Suppressor macrophage (primary cell): ENCODE results near the gene RTKN2.

Source experiments
- DNase-seq, 4 experiments: peaks; one replicate each; pipeline ENCODE4 v3.0.0-alpha.2; 2020 to 2022

The RTKN2 gene

DNA sequence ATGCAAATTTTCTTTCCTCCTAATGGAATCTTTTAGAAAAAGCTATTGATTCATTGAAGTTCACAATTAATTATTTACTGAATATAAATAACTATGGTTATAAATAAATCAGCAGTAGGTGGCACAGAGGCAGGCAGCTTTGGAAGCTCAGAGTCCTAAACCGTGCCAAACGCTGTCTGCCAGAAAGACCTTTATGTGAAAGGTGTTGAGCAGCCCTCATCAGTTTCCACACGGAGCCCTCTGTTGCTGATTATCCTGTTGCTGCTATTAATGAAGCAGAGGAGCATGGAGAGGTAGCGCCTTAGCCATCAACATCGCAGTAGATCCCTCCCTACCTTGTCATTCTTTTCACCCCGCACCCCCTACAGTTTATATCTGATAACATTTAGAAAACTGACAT is 51.0 kb downstream of the RTKN2 start:
- no peak for DNase-seq

DNA sequence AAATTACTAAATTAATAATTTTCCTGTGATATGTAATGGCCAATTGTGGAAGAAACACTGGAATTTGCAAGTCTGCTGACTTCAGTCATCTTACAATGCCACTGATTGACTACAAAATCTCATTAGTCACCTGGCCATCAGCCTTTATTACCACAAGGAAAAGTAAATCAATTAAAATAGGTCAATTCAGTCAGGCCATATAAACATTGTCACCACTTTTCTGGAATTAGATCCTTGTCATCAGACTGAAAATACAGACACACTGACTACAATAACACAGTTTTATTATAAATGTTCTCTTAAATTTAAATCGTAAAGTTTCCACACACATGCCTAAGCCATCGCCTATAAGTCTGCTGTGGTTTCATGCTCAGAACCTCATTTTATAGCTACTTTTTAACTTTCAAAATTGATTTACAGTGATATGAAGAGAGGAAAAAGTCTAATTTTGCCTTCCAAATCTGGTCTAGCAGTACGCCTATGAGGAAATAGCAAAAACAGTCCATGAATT is 54.2 kb downstream of the RTKN2 start:
- DNase-seq, result no peak

DNA sequence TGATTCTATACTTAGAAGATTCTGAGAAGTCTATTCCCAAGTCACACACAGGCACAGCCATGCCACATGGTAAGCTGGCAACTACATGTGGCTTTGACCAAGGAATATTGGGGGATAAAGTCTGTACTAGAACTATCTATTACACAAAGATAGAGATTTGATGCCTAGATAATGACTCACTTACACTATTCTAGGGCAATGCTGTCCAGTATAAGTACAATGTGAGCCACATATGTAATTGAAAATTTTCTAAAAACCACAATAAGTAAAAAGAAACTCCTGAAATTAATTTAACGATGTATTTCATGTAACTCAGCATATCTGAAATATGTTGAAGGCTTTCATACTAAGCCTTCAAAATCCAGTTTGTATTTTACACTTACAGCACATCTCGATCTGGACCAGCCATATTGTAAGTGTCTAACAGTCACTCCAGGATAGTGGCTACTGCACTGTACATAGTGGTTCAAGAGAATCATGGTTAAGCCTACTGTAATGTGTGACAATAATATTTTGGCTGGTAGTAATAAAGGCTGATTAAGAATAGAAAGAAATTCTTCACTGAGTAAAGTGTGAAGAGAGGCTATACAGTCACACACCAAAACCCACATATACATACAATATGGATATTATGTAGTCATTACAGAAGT is 62.8 kb downstream of the RTKN2 start:
- DNase-seq, result no peak

DNA sequence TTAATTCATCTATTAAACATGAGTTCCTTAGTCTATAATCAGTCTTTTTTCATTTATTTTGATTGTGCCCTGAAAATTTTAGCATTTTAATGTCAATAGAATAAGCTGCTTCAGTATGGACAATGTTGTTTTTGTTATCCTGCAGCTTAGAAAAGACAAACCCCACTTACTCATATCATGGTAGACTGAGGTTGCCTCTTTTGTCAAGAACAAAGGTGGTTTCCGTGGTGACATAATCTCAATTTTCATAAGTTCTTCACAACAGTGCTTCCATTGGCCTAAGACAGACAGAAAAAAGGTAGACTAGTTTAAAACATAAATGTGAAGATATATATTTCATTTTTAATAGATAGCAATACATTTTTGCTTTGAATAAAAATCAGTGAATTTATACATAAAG is 69.1 kb downstream of the RTKN2 start:
- no peak for DNase-seq

DNA sequence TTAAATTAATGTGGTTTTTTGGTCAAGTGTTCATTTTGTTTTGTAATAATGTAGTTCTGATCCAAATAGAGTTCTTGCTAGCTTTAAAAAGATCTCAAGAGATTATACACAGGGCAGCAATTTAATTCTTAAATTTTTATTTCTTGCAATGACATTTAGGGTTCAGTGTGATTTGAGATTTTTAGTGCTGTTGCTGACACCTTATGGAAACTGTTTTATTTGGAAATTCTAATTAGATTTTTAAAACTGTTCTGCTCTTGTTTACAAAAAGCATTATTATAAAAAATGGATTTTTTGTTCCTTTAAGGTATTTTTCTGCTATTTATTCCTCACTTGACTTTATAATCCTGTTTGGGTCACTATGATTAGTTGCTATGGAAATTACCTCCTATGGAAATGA is 72.1 kb downstream of the RTKN2 start:
- no peak for DNase-seq

DNA sequence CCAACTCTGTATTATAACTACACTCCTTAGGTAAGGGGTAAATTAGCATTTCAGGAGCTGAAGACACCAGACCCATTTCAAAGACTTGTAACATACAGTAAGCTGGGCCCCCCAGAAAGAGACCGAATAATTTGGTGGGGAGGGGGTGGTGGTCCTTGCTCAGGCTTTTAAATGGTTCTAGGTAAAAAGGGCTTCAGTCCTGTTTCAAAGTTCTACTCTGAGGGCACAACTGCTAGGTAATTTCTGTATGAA is 73.0 kb downstream of the RTKN2 start:
- no peak for DNase-seq

DNA sequence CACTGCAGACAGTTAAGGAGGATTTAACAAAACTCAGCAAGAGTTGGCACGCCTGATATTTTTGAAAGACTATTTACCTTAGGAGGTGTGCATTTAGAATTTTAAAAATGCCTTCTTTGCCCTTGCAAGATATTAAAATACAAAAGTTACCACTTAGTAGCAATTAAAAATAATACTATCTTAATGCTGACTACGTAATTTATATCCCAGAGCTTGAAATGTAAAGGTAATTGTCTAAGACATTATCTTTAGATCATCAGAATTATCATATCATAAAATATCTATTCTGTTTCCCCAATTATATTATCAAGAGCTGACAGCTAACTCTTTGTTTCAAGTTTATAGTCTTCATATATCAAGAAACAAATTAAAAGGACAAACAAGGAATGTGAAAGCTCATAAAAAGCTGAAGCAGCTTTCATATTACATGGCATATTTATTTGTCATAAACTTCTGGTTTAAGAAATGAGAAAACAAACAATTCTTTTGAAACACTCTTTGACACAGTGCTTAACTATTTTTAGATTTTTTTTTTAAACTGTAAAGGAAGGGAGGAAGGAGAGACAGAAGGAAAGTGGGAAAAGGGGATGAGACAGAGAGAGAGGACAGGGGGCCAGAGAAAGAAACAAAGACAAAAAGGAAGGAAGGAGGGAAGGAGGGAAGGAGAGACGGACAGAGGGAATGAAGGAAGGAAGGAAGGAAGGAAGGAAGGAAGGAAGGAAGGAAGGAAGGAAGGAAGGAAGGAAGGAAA is 73.5 kb downstream of the RTKN2 start:
- DNase-seq, result no peak

DNA sequence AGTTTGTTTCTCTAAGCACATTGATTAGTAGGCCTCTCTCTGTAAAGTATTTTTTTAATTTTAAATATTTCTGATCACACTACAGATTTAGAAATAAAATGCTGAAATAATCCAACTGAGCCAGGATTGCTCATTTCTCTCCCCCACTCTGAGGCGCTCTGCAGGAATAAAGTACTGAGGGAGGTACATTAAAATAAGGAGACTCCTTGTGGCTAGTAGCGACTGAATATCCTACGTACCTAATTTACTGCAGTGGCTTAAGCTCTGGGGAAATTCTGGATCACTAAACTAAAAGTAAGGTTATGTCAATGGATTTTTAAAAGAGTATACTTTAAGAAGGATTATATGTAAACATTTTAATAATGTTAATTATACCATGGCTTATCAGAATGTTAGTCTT is 75.2 kb downstream of the RTKN2 start:
- no peak for DNase-seq

DNA sequence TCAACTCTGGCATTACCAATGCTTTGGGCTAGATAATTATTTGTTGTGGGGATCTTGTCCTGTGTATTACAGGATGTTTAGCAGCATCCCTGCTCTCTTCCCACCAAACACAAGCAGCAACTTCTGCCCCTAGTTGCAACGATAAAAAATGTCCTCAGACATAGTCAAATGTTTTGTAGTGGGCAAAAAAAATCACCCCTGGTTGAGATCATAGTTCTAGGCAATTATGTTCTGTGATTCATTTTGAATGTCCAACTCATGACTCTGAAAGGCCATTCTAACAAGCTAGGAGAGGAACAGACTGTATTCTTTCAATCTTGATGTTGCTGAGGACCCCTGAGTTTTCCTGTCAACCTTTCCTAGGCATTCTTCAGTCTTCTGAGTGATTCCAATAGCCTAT is 79.5 kb downstream of the RTKN2 start:
- DNase-seq, result no peak

DNA sequence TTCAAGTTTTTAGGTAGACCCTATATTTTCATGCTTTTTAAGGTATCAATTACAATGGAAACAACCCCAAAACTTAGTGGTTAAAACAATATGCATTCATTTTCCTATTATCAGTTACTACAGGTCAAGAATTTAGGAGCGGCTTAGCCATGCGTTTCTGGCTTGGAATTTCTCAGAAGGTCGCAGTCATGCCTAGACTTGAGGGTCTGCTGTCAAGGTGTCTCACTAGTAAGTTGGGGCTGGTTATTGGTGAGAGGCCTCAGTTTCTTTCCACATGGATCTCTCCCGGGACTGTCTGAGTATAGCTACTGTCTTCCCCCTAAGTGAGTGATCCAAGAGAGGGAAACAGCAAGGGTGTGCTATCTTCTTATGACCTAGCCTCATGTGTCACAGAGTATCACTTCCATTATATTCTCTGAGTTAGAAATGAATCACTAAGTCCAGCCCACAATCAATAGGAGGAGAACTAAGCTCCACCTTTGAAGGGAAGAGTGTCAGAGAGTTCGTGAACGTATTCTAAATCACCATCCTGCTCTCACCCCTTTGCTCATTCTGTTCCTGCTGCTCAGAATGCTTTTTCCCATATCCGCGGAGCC is 80.5 kb downstream of the RTKN2 start:
- DNase-seq, result no peak

DNA sequence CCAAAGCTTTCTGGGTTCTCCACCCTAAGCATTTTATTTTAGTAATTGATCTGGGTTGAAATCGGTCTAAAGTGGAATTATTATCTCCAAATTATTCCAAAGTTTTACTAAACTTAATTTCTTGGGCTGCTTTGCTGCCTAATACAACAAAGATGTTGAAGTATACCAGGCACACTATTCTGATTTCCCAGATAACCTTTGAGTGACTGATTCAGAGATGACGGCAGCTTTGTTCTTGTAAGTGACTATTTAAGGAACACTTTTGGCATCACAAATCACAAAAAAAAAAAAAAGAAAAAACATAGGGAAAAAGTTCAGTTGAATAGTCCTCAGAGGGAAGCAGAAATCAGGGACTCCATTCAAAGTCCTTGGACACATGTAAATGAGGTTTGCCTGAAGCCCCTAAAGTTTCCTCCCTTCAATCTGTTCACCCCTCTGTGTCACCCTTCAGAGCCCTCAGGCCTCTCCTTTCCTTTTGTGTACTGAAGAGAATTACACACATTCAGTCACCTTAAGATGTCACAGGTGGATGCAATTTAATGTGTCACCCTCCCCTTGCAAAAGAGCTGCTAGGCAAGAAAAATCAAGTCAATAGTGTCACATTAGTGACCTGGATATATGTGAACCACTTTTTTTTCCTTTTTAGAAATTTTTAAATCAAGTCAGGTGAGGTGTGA is 81.5 kb downstream of the RTKN2 start:
- DNase-seq, result no peak

DNA sequence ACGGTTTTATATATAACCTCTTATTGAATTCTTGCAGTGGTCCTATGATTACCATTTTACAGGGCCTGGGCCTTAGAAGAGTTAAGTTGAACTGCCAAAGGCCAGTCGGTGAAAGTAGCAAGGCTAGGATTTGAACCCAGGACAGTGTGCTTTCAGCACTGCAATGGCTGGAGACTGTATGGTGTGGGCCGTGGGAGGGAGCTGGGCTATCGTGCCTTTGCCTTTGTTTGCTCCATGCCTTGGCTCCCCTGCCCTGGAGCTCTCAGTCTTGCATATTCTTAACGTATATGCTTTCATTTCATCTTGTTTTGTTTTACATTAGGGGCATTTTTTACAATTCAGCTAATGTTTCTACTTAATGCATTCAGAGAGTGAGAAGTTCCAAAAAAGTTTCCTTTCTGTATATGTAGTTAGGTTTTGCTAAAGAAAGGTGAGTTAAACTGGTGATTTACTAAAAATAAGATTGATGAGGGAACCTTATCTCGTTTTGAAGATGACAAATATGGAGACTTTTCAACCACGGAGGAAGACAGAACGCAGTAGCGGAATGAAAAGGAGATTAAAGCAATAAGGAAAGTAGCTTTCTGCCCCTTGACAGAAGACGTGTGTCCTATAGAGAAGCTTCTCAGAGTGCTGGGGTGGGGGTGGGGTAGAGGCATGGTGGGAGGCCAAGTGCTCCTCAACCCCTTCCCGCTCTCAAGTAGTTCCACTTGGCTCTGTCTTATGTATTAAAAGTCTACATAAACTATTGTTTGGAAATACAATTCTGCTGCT is 82.5 kb downstream of the RTKN2 start:
- DNase-seq, result no peak

DNA sequence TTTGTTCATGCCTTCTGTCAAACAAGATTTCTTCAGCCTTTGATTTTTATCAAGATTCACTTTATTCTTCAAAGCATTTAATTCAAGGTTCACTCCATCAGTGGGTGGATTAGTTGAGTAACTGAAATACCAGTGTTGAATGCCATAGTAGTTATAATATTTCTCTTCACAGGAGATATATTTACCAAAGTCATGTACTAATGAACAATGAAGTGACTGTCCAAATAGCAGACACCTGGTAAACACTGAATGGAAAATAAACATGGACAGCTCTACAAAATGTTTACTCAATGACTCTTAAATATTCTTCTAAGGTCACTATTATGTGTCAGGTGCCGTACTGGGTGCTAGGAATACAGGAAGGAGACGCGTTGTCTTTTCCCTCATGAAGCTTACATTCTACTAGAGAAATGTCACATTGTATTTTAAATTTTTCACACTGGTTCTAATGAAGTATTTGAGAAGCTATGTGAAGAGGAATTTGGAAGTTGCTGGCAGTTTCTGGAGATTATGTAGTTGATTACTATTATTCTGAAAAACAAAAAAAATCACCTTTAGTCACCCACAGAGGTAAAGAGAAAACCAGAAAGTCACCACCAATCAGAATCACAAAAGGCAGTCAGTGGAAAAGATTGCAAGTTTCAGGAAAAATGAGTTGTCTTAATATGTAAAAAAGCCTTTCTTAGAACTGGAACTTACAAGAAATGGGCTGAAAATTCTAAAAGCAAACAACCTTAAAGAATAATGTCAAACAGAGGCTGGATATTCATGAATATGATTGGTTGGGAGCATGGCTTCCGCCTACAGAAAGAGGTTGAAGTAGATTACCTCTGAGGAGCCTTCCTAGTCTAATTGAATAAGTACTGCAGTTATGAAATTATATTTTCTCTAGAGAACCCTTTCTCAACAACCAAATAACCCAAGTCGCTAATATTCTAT is 84.5 kb downstream of the RTKN2 start:
- no peak for DNase-seq

DNA sequence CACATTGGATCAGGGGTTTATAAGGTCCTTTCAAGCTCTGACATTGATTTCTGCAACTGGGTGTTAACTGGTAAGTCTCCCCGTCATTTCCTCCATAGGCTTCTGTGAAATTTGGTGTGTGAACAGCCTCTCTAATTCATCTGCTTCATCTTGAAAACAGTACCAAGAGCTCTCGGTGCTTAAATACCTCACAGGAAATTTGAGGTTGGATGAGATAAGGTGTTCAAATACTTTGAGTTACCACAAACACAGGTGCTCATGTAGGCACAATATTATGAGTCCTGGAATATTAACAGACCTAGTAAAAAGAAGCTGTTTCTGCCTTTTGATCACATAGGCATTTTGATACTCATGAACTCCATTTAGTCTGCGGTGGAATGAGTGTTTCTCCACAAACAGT is 85.2 kb downstream of the RTKN2 start:
- no peak for DNase-seq

DNA sequence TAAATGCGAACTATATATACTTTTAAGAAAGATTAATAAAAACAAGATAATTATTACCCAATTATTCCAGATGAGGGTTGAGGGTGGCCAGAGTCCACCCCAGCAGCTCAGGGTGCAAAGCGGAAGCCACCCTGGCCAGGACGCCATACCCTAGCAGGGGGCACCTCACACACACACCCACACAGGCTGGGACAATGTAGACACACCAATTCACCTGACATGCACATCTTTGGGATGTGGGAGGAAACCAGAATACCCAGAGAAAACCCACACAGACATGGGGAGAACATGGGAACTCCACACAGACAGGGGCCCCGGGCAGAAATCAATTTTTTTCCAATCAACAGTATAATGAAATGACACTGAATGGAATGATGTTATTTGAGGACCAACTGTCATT is 86.0 kb downstream of the RTKN2 start:
- no peak for DNase-seq

DNA sequence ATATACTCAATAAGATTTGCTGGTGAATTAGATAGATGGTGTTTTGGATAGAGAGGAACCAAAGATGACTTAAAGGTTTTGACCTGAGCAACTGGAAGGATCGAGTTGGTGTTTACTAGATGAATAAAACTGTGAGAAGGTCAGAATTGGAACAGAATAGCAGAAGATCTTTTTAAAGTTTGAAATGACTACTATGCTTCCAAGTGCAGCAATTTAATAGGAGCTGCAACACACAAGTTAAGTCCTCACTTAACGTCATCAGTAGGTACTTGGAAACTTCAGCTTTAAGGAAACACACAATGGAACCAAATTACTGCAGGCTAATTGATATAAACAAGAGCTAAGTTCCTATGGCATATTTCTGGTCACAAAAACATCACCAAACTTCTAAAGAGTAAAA is 86.5 kb downstream of the RTKN2 start:
- DNase-seq, result no peak

DNA sequence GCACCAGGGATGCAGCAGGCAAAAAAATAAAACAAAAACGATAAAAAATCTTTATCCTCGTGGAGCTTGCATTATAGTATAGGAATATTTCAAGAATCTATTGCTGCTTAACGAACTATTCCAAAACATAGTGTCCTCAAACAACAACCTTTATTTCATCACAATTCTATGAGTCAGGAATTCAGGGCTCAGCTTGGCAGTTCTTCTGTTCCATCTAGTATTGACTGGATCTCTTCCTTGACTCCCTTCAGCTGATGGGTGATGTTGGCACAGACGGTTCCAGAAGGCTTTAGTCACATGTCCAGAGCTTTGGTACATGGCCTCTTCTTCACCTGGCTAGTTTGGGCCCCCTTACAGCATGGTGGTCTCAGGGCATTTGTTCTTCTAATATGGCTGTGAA is 88.0 kb downstream of the RTKN2 start:
- DNase-seq, result no peak

DNA sequence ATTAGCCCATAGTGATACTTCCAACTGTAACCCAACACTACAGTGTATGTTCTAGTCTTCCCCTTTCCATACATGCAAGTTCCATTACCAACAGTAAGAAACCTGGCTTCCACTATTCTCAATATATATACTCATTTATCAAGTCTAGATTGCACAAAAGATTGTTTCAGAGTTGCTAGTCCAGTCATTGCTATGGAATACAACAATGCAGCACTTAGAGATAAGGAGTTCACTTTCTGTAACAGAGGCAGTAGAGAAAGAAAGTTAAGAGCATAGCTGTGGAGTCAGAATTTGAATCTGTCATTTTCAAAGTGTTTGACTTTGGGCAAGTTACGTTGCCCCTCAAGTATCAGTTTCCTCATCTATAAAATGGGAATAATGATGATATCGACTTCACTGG is 90.1 kb downstream of the RTKN2 start:
- no peak for DNase-seq

DNA sequence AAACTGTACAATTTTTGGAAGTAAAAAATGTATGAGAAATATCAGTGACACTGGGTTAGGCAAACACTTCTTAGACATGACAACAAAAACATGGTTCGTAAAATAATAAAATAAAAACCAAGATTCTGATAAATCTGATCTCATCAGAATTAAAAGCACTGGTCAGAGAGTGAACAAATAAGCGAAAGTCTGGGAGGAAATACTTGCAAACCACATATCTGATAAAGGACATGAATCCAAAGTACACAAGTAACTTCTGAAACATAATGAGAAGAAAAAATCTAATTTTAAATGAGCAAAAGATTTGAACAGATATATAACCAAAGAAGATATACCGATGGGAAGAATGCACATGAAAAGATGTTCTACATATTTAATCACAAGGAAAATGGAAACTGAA is 91.5 kb downstream of the RTKN2 start:
- no peak for DNase-seq

DNA sequence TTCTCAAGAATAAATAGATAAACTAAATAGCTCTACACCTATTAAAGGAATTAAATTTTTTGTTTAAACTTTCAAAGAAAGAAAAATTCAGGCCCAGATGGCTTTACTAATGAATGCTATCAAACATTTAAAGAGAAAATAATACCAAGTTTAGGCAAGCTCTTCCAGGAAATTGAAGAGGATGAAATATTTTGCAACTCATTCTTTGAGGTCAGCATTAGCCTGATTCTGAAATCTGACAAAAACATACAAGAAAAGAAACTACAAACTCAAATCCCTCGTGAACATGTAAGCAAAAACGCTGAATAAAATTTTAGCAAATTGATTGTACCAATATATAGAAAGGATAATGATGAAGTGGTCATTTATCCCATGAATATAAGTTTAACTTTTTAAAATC is 93.4 kb downstream of the RTKN2 start:
- DNase-seq, result peak in 1 of 4 experiments; percentile 23

DNA sequence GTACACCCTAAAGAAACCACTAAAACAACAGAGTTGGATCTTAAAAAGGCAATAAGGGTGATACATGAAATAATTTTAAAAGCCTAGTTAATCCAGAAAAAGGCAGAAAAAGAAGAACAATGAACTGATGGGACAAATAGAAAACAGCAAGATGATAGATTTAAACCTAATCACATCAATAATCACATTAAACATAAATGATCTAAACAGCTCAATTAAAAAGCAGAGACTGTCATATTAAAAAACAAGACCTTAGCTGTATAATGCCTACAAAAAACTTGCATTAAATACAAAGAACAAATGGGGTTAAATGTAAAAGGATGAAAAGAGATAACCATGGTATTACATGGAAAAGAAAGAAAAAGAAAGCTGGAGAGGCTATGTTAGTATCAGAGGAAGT is 96.2 kb downstream of the RTKN2 start:
- DNase-seq, result no peak

DNA sequence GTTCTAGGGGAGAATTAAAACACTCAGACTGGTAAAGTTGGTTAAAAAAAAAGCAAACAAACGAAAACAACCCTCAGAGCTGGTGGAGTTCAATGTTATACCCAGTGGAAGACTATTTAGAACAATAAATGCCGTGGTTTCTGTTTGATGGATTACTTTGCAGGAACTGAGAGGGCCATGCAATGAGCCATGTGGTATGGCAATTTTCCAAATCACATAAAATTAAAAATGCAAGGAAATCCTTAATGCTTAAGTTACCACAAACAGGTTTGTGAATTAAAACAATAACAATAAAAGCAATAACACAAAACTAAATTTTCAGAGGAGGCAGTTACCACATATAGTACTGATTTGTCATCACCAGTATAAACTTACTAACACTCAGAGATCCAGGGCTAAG is 96.9 kb downstream of the RTKN2 start:
- no peak for DNase-seq
